GM19328 (cell line): ENCODE results near the gene SLC40A1.
"Not testable (repeated sequence)": the region's sequence is repeated elsewhere in the genome, so short reads cannot be mapped to it uniquely, and the experiment has no call there.

ENCODE experiments used
- ATAC-seq: cut with Tn5 transposase; IDR thresholded peaks from one replicate; pipeline ENCODE4 v1.9.1; 2021; ENCODE audit warnings: mild to moderate bottlenecking, moderate library complexity; ENCODE audit not compliant: unreplicated experiment

Gene SLC40A1

GRCh38 chr2:189601652-189602051 lies 21.1 kb upstream of the SLC40A1 start:
- not testable (repeated sequence) for ATAC-seq

- ATAC-seq: no peak
Measured at GRCh38 chr2:189601043-189601442, 20.5 kb upstream of the SLC40A1 start.

GRCh38 chr2:189599245-189599644 lies 18.7 kb upstream of the SLC40A1 start:
- no peak for ATAC-seq

- no peak for ATAC-seq
Measured at GRCh38 chr2:189595417-189595816, 14.8 kb upstream of the SLC40A1 start.

GRCh38 chr2:189594305-189594704 lies 13.7 kb upstream of the SLC40A1 start:
- no peak for ATAC-seq

- no peak for ATAC-seq
Measured at GRCh38 chr2:189593115-189593514, 12.5 kb upstream of the SLC40A1 start.

- ATAC-seq: no peak
Measured at GRCh38 chr2:189592353-189592984, 11.9 kb upstream of the SLC40A1 start.

GRCh38 chr2:189587780-189588179 lies 7.2 kb upstream of the SLC40A1 start:
- no peak for ATAC-seq

- ATAC-seq: no peak
Measured at GRCh38 chr2:189585226-189585756, 4.7 kb upstream of the SLC40A1 start.

- ATAC-seq: no peak
Measured at GRCh38 chr2:189584686-189585085, 4.1 kb upstream of the SLC40A1 start.

- ATAC-seq: no peak
Measured at GRCh38 chr2:189583227-189584198, 2.9 kb upstream of the SLC40A1 start.

- ATAC-seq: no peak
Measured at GRCh38 chr2:189582809-189583192, 2.2 kb upstream of the SLC40A1 start.

- ATAC-seq: no peak
Measured at GRCh38 chr2:189582140-189582808, 1.7 kb upstream of the SLC40A1 start.

GRCh38 chr2:189581354-189582139 lies 961 bp upstream of the SLC40A1 start:
- no peak for ATAC-seq

GRCh38 chr2:189580241-189580651 lies 340 bp downstream of the SLC40A1 start:
- ATAC-seq: no peak

GRCh38 chr2:189579585-189580186 lies 900 bp downstream of the SLC40A1 start:
- ATAC-seq: no peak

- ATAC-seq: no peak
Measured at GRCh38 chr2:189578272-189578950, 2.2 kb downstream of the SLC40A1 start.

GRCh38 chr2:189577121-189577520 lies 3.5 kb downstream of the SLC40A1 start:
- no peak for ATAC-seq

- no peak for ATAC-seq
Measured at GRCh38 chr2:189576396-189576795, 4.2 kb downstream of the SLC40A1 start.
